A673 (cell line): Measurements from ENCODE around the gene TFAP2E. TPM values are rescaled to one million over a fixed set of nuclear protein-coding genes. Genes with fewer than 3 reads are reported as not detected.
"Not testable (repeated sequence)": the region's sequence is repeated elsewhere in the genome, so short reads cannot be mapped to it uniquely, and the experiment has no call there.

Experiments used
- BruUV-seq: library from RNA; stranded (reverse); fragments of 400-500 nt; replicated peaks from 2 replicates; lab custom pipeline; 2021; lab: Mats Ljungman, UMichigan
- CTCF ChIA-PET: fragments of 300-600 bp; sonication (Branson Sonifier 250); formaldehyde crosslinking; loops from one replicate; lab custom pipeline; 2022; ENCODE audit warnings: antibody characterized with exemption; lab: Charles Lee
- POLR2A ChIA-PET: fragments of 300-600 bp; sonication (Branson Sonifier 250); formaldehyde crosslinking; loops from one replicate; lab custom pipeline; 2022; ENCODE audit warnings: antibody characterized with exemption; ENCODE audit not compliant: low non-redundant PET; lab: Charles Lee
- DNase-seq: peaks from one replicate; pipeline ENCODE4 v3.0.0-alpha.2; 2015; ENCODE audit warnings: low spot score
- H3K27ac ChIP-seq: fragments of 200-600 bp; sonication (generic); 2 replicates; pipeline ENCODE4 v1.5.1; 2016; ENCODE audit warnings: mixed run types, low read depth, mild to moderate bottlenecking, mixed read lengths, antibody characterized with exemption, low read length; ENCODE audit not compliant: poor library complexity, severe bottlenecking
- H3K27me3 ChIP-seq: fragments of 200-600 bp; sonication (generic); replicated peaks from 2 replicates; pipeline ENCODE4 v1.6.1; 2017; ENCODE audit warnings: mixed run types, low read depth, mild to moderate bottlenecking, mixed read lengths, antibody characterized with exemption, low read length; ENCODE audit not compliant: insufficient read depth, poor library complexity
- H3K36me3 ChIP-seq: fragments of 200-600 bp; sonication (generic); 2 replicates; pipeline ENCODE4 v1.6.1; 2016; ENCODE audit warnings: mixed run types, mild to moderate bottlenecking, mixed read lengths, antibody characterized with exemption, low read length; ENCODE audit not compliant: insufficient read depth, poor library complexity, severe bottlenecking
- H3K4me1 ChIP-seq: fragments of 200-600 bp; sonication (generic); 2 replicates; pipeline ENCODE4 v1.6.1; 2017; ENCODE audit warnings: mixed run types, mild to moderate bottlenecking, mixed read lengths, antibody characterized with exemption, low read length; ENCODE audit not compliant: insufficient read depth, poor library complexity, severe bottlenecking
- H3K4me3 ChIP-seq: fragments of 200-600 bp; sonication (generic); 2 replicates; pipeline ENCODE4 v1.5.1; 2016; ENCODE audit warnings: low read depth, mixed run types, mild to moderate bottlenecking, mixed read lengths, low read length; ENCODE audit not compliant: poor library complexity, severe bottlenecking
- H3K9me3 ChIP-seq: fragments of 200-600 bp; sonication (generic); 2 replicates; pipeline ENCODE4 v1.6.1; 2016; ENCODE audit warnings: mixed run types, low read depth, mild to moderate bottlenecking, mixed read lengths, antibody characterized with exemption, low read length; ENCODE audit not compliant: poor library complexity, severe bottlenecking
- EZH2 ChIP-seq: fragments of 200-600 bp; sonication (generic); IDR thresholded peaks from 2 replicates; pipeline ENCODE4 v1.6.1; 2017; ENCODE audit warnings: borderline replicate concordance, low read depth, mild to moderate bottlenecking, mixed read lengths, antibody characterized with exemption, low read length; ENCODE audit not compliant: poor library complexity, severe bottlenecking
- intact Hi-C: fragments of 100-400 bp; cut with micrococcal nuclease; formaldehyde crosslinking; loops from one replicate; pipeline ENCODE4 v1.10.0; 2022; ENCODE audit not compliant: unreplicated experiment
- total RNA-seq: library from RNA; stranded (reverse); gene quantifications from 2 replicates; pipeline ENCODE4 v1.2.3, GENCODE V29; 2021
- TF ChIP-seq, protein P1 (sequence below): fragments of 300-800, 200-600 bp; sonication (generic); conservative IDR thresholded peaks from 2 replicates; pipeline ENCODE4 v1.5.1; 2017; ENCODE audit warnings: low read depth, mild to moderate bottlenecking, antibody characterized with exemption, low read length, moderate library complexity, mixed read lengths

The TFAP2E gene
- total RNA-seq, 1 experiment from 2014 or later, result 0.52 TPM

- TF ChIP-seq, protein P1, sequence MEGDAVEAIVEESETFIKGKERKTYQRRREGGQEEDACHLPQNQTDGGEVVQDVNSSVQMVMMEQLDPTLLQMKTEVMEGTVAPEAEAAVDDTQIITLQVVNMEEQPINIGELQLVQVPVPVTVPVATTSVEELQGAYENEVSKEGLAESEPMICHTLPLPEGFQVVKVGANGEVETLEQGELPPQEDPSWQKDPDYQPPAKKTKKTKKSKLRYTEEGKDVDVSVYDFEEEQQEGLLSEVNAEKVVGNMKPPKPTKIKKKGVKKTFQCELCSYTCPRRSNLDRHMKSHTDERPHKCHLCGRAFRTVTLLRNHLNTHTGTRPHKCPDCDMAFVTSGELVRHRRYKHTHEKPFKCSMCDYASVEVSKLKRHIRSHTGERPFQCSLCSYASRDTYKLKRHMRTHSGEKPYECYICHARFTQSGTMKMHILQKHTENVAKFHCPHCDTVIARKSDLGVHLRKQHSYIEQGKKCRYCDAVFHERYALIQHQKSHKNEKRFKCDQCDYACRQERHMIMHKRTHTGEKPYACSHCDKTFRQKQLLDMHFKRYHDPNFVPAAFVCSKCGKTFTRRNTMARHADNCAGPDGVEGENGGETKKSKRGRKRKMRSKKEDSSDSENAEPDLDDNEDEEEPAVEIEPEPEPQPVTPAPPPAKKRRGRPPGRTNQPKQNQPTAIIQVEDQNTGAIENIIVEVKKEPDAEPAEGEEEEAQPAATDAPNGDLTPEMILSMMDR, result no peak
- ChIA-PET POLR2A (no interaction called here), CTCF (no interaction called here)
- no peak for DNase-seq
- Histone ChIP-seq H3K36me3 (no peaks in the 10 kb centered on the region), H3K27me3 (no peaks in the 10 kb centered on the region), H3K27ac (no peak overlapping the region), H3K4me3 (no peak overlapping the region), H3K4me1 (no peaks in the 10 kb centered on the region), H3K9me3 (no peaks in the 10 kb centered on the region)
- BruUV-seq, result no TSS peak
- intact Hi-C loops, result no loop called here
These were observed 1.7 kb downstream of the TFAP2E start for GRCh38 chr1:35574655-35575415.

DNA sequence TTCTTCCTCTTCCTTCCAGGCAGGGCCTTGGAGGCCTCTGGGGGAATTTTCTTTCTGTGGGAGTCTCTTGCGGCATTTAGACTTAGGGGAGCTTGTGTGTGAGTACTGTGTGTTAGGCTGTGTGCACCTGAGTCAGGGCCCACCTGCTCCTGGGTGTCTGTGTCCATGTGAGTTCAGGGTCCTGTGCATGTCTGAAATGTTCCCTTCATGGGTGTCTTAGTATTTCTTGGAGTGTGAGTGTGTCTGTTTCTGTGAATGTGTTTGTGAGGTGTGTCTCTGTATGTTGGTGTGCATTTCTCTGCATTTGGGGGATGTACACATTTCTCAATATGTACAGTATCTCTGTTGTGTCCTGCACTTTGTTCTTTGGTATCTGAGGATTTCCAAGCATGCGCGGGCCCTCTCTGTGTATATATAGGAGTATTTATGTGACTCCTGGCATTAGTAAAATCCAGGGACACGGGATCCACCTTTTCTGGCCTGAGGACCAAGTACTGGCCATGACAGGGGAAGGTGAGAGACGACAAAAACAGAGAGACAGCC, 2.4 kb downstream of the TFAP2E start:
- no peaks in the 10 kb centered on the region for H3K4me1 ChIP-seq
- H3K36me3 ChIP-seq, result no peaks in the 10 kb centered on the region
- no TSS peak for BruUV-seq
- intact Hi-C loops, result no loop called here
- ChIA-PET POLR2A (no interaction called here), CTCF (no interaction called here)
- H3K4me3 ChIP-seq, result no peak overlapping the region
- no peak for DNase-seq
- no peak overlapping the region for H3K27ac ChIP-seq
- no peaks in the 10 kb centered on the region for H3K27me3 ChIP-seq
- TF ChIP-seq EZH2, result no peak
- TF ChIP-seq, protein P1, result no peak
- no peaks in the 10 kb centered on the region for H3K9me3 ChIP-seq

- no peaks in the 10 kb centered on the region for H3K36me3 ChIP-seq
- no peak overlapping the region for H3K4me3 ChIP-seq
- TF ChIP-seq EZH2, result no peak
- TF ChIP-seq, protein P1, result no peak
- no peaks in the 10 kb centered on the region for H3K9me3 ChIP-seq
- no peaks in the 10 kb centered on the region for H3K4me1 ChIP-seq
- BruUV-seq, result no TSS peak
- intact Hi-C loops, result no loop called here
- H3K27me3 ChIP-seq, result no peaks in the 10 kb centered on the region
- CTCF ChIA-PET, result no interaction called here
- no peak overlapping the region for H3K27ac ChIP-seq
- POLR2A ChIA-PET, result no interaction called here
- DNase-seq, result no peak
These were observed 3.1 kb downstream of the TFAP2E start for GRCh38 chr1:35576061-35576765.

DNA sequence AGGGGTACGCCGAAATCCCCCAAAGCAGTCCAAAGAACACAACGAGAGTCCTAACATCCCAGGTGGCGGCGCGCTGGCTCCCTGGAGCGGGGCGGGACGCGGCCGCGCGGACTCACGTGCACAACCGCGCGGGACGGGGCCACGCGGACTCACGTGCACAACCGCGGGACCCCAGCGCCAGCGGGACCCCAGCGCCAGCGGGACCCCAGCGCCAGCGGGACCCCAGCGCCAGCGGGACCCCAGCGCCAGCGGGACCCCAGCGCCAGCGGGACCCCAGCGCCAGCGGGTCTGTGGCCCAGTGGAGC, 3.6 kb downstream of the TFAP2E start:
- intact Hi-C loops, CTCF ChIA-PET, H3K4me3 ChIP-seq, DNase-seq, H3K27me3 ChIP-seq, BruUV-seq, POLR2A ChIA-PET, H3K27ac ChIP-seq, H3K9me3 ChIP-seq, H3K4me1 ChIP-seq, H3K36me3 ChIP-seq: not testable (repeated sequence)
